GM19240 (cell line): ENCODE results near the gene SLCO3A1.

Experiments
- DNase-seq: peaks from one replicate; pipeline ENCODE4 v3.0.0; 2011; ENCODE audit warnings: low spot score; ENCODE audit not compliant: insufficient read length

SLCO3A1 gene

DNA sequence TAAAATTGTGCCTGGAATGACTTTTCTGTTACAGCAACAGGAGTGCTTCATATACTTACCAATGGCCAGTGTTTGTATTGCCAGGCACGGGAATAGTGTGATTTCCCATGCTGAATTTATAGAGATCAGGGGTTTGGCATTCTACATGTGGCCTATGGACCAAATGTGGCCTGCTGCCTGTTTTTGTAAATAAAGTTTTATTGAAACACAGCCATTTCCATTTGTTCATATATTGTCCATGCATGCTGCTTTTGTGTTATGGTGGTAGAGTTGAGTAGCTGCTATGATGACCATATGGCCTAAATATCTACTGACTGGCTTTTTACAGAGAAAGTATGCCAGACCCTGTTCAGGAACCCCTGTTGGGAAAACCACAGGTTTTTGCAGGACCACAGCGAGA lies 55.6 kb downstream of the SLCO3A1 start:
- no peak for DNase-seq

DNA sequence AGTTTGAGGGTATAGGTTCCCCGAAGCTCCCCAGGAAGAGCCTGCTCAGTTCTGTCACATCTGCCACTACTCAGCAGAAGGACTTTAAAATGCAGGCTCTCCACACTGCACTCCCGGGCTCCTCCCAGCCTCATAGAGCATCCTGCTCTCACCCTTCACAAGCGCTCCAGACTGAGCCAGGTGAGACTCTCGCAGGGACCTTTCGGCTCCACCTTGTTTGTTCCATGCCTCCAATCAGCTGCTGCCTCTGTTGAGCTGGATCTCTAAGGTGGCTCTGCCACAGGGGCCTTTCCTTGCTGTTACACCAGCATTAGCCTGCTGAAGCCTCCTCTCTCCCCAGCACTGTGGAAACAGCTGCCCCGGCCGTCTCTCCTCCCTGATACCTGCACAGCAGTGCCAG lies 56.1 kb downstream of the SLCO3A1 start:
- no peak for DNase-seq

DNA sequence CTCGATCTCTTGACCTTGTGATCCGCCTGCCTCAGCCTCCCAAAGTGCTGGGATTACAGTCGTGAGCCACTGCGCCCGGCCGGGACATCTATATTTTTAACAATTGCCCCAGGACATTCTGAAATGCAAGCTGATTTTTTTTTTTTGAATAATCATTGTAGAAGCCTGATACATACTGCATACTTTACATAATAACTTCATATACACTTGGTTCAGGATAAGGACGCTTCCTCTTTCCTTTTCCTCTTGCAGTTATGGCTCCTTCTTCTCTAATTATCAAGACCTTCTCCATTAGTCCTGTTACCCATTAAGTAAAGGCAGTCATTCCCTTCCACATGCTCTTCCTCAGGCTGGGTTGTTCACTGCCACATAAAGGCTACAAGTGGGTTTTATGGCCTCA lies 58.3 kb downstream of the SLCO3A1 start:
- no peak for DNase-seq

DNA sequence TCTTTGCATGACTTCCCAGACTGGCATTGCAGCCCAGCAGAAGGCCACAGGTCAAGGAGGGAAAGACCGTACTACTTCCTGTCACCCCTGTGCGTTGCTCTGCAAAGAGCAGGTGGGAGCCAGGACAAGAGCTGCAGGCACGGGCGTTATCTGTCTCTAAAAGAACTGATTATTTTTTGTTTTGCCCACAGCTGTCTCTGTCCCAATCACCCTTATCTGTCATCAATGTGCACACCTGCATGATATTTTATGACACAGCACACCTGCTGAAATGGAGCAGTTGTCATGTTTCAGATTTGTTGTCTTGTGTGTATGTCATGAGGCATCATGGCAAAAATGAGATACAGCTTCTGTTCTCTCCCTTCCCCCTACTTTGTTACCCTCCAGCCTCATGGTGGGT lies 58.8 kb downstream of the SLCO3A1 start:
- DNase-seq, result no peak

DNA sequence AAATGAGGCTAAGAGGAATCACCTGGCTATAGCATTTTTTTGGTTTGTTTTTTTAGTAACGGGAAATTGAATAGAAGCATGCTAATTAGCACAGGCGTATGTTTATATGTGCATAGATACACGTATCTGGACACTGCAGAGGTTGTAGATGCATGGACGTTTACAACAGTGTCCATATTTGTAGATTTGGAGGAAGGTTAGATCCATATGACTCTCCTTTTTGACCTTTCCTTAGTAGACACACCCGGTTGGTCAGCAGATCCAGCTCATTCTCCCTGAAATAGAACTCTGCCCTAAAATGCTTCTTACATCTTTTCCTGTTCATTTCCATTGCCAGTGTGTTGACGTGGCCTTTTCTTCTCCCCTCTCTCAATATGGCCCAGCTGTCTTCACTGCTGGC lies 60.1 kb downstream of the SLCO3A1 start:
- no peak for DNase-seq

DNA sequence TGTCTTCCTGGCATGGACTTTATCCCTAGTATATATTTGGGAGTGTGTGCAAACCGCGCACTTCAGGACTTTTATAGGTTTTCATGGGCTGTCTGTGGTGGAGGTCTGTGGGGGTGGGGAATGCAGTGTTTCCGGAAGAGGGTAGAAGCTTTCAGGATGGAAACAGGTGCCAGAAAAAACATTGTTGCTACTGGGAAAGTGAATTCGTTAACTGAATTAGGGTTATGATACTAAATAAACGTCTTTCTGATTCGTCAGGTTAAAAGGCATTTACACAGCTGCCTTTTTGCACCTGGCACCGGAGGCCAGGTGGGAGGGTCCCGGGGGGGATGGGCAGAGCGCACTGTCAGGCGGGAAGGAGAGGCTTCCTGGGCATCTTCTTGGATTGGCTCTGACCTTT lies 62.1 kb downstream of the SLCO3A1 start:
- DNase-seq, result no peak

DNA sequence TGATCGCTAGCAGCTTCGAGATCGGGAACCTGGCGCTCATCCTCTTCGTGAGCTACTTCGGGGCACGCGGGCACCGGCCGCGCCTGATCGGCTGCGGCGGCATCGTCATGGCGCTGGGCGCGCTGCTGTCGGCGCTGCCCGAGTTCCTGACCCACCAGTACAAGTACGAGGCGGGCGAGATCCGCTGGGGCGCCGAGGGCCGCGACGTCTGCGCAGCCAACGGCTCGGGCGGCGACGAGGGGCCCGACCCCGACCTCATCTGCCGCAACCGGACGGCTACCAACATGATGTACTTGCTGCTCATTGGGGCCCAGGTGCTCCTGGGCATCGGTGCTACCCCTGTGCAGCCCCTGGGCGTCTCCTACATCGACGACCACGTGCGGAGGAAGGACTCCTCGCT lies 62.5 kb downstream of the SLCO3A1 start:
- DNase-seq, result no peak

DNA sequence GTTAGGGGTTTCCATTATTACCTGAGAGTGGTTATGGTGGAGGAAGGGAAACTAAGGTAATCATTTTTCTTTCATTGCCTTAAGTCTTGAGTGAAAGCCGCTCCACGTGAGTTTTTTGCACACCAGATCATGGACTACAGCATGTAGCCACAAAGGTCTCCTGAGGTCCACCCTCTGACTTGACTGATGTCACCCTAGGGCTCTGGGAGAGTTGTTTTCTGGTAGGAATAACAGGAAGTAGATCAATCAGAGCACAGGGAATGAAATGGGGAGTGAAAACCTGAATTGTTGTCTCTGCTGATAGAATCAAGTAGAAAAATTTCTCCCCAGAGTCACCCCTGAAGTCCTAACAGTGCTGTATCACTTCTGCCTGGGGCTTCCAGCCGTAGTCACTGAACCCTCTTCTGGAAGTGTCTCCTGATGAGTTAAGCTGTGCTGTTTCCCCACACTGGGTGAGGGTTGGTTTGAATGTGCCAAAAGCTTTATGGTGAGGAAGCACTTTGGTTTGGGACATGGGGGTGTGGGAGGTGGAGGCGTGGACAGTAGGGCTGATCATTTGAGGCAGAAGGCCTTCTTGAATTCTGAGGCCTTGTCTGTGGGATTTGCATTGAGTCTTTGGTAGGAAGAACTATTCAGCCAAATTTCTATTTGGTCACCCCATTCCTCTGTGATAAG lies 64.3 kb downstream of the SLCO3A1 start:
- no peak for DNase-seq

DNA sequence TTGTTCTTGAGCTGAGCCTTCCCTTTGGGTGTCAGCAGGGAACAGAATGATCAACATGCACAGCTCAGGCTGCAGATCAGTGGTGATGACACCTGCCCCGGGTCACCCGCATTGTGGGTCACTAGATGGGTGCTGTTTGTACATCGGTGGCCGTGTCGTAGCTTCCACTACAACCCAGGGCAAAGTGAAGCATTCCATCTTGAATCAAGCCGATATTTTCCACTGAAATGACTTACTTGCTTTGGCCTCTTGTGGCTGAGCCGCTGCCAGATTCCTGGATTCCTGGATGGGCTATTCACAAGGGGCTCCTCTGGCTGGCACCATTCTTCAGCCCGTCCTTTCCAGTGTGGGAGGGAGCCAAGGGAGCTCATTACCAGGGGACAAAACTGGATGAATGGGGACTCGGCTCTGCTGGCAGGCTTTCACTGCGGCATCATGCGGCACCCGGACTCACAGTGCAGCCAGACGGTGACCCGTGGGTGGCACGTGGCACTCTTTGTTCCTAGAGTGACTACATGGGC lies 65.6 kb downstream of the SLCO3A1 start:
- no peak for DNase-seq

DNA sequence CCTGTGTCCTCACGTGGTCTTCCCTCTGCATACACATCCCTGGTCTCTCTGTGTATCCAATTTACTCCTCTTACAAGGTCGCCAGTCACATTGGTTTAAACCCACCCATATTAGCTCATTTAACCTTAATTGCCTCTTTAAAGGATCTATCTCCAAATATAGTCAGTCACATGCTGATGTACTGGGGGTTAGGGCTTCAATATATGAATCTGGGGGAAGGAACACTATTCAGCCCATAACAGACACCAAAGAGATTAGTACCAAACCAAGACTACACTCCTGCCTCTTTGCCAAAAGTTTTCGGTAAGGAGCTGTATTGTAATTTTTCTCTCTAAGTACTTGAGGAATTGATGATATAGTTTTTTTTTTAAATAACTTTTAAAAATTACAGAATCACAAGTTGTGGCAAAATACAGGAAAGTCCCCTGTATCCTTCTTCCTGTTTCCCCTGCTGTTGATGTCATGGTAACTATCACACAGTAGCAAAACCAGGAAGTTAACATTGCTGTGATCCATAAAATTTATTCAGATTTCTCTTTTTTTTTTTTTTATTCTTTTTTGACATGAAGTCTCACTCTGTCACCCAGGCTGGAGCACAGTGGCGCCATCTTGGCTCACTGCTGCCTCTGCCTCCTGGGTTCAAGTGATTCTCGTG lies 67.8 kb downstream of the SLCO3A1 start:
- no peak for DNase-seq

DNA sequence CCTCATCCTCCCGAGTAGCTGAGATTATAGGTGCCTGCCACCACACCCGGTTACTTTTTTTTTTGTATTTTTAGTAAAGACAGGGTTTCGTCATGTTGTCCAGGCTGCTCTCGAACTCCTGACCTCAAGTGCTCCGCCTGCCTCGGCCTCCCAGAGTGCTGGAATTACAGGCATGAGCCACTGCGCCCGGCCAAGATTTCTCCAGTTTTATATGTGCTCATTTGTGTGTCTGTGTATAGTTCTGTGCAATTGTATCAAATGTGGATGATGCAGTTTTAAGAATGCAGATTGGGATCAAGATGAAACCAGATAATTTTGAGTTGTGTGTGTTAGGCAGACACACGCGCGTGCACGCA lies 68.3 kb downstream of the SLCO3A1 start:
- DNase-seq, result no peak

DNA sequence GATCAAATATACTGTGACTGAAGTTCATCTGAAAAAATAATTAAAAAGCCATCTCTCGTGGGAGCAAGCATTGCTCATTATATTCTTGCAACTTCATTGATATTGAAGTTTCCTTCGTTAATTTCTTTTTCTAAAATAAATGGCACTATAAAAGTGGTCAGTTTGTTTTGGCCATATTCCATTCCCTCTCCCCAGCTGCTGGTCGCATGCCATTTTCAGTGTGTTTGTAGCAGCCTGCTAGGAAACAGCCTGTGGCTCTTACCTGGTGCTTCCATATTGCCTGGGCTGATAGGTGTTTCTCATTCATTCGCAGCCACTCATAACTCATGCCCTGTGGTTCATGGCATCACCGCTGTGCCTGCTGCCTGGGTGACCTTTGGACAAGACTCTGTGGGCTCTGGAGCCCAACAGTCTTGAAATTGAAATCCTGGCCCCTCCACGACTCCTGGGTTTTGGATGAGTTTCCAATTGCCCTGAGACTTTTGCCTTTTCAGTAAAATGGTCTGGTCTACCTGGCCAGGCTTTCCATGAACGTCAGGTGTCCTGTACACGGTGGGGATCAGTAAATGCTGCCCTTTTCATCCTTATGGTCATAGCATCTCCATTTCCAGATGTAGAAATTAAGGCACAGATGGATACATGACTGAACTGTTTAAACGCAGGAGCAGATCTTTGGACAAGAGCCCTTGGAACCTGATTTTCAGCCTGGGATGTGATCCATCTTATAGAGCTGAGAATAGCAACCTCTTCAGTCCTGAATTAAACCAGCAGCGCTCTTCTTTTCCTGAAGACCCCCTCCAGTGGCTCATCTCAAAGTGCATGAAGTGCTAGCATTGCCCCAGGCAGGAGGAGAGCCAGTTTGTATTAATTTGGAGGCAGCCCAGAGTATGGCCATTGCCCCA lies 69.4 kb downstream of the SLCO3A1 start:
- DNase-seq, result no peak

DNA sequence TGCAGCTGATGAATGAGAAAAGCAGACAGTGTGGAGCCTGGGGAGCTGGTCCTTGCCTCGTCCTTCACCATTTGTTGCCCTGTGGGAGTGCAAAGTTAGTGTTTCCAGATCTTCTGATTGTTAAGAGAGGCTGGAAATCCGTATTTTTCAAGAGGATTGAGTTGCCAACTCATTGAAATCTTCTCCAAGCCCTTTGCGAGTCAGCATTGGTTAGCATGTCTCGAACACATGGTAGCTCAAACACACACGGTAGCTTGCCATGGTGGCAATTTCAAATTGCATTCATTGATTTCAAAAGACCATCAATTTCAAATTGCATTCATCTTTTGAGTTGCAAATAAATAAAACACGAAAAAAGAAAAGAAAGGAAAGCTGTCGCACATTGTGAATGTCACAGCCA lies 70.7 kb downstream of the SLCO3A1 start:
- no peak for DNase-seq

DNA sequence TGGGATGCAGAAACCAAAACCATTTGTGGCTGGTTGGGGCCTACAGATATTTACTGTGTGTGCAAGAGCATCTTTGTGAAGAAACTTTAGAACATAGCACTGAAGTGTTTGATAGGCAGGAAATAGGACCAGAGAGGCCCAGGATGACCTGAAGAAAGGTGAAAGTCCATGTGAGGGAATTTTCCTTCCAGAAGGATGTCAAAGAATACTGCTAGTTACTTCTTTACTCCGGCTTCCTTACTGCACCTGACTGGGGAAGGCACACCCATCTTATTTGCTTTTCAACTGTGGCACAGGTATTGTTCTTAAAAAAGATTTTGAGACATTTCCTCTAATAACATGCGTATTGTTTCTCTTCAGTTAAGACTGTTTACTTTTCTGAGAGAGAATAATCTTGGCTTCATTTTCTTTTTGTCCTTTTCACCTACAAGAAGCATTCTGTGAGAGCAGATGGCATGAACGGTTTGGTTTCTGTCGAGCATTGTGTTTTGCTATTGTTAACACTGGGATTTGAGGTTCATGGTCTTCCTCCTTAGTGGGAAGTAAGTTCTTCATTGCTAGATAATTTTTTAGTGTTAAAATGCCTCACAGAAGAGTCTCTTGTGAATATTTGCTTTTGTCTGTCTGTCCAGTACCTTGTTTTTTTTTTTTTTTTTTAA lies 71.5 kb downstream of the SLCO3A1 start:
- no peak for DNase-seq

DNA sequence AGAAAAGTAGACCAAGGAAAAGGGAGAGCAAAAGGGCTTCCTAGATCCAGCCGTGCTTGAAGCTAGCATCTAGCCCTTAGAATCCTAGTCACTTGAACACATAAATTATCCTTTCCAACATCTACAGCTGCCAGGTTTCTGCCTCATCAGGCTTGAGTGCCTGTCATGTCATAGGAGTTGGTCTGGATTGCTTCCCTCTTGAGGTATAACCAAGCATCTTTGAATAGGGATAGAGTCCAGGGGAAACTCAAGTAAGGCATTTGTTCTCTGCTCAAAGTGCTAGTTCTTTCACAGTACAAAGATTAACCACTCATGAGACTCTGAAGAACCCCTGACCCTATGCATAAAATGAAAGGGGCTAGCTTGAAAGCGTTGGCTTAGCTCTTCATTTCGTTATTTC lies 72.3 kb downstream of the SLCO3A1 start:
- DNase-seq, result no peak

DNA sequence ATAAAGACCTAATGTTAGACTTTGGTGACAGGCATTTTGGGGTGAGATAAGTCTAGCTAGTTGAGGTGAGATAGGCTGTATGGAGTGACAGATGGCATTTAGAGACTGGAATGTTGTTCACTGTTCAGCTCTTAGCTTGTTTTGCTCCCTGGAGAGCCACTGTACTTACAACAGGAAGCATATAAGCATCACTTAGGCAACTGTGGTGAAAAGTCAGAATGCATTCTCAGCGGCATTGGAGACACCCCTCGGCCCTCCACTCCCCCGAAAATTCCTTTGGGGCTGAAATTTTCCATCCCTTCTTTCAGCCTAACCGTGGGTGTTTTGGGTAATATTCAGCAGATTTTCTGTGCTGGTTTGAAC lies 73.4 kb downstream of the SLCO3A1 start:
- no peak for DNase-seq

DNA sequence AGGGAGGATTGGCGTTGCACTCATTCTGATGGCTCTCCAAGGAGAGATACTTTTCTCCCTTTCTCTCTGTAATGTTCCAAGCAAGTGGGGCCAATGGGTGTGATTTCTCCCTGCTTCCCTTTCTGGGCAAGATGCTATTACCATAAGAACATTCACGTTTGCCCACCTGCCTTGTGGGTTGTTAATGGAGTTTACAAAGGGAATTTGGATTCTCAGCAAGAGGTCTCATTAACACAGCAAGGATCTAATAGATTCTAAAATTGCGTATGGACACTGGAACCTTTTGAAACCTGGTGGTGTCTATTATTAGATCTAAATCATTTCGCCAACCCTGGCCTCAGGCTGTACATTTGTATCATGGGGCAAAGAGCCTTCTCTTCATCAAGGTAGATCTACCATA lies 74.1 kb downstream of the SLCO3A1 start:
- no peak for DNase-seq

DNA sequence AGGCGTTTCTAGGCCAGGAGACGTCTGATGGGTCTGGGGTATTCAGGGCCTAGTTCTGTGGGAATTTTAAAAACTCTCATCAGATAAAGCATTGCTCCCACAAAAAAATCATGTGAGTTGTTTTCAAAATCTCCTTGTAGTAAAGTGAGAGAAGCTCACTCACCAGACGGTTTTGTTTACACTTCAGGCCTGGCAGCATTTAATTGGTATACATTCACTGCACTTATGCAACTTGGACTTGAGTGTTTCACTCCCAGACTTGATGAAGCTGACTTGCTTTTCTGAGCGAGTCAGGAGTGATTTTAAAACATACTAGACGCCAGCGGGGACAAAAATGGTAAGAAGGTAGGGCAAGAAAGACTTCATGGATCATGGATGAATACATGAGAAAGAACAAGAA lies 75.2 kb downstream of the SLCO3A1 start:
- DNase-seq, result no peak

DNA sequence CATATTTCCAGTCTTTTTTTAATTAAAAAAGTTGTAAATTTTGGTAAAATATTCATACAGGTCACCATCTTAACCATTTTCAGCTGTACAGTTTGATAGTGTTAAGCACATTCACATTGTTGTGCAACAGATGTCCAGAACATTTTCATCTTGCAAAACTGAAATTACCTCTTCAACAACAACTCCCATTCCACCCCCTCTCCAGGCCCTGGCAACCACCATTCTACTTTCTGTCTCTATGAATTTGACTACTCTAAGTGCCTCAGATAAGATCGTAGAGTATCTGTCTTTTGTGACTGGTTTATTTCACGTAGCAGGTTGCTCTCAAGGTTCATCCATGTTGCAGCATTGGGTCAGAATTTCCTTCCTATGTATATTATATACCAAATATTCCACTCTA lies 76.0 kb downstream of the SLCO3A1 start:
- no peak for DNase-seq

DNA sequence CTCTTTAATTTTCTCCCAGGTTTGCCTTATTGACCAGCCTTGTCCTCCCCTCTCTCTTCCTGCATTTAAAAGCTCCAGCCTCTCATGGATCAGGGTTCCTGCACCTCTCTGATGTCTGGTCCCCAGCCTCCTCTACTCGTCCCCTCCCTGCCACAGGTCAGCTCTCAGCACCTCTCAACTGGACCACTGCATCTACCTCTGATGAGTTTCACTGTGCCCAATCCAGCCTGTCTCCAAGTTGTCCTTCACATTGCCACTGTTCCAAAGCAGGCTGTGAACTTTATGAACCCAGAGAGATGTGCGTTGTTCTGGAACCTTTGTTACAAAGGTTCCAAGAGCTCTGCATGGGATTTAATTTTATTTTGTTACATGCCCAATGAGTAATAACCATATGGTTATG lies 76.6 kb downstream of the SLCO3A1 start:
- no peak for DNase-seq

DNA sequence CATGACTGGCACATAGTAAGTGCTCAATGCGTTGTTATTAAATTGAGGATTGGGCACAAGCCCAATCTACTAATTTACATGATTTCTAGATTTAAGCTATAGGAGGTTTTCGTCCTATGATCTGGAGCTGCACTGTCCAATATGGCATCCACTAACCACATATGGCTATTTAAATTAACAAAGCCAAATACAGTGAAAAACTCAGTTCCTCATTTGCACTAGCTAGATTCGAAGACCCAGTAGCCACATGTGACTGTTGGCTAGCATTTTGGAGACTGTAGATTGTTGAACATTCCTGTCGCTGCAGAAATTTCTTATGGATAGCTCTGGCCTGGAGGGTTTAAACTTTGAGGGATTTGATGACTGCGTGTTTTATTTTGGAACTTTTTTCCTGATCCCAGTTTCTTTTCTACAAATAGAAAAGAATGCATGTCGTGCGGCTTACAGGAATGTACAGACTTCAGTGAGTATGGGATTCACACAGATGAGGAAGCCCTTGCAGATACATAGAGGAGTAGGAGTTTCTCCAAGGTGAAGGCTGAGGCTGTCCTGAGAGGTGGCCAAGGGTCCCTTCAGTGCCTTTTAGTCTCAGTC lies 82.8 kb downstream of the SLCO3A1 start:
- DNase-seq, result no peak

DNA sequence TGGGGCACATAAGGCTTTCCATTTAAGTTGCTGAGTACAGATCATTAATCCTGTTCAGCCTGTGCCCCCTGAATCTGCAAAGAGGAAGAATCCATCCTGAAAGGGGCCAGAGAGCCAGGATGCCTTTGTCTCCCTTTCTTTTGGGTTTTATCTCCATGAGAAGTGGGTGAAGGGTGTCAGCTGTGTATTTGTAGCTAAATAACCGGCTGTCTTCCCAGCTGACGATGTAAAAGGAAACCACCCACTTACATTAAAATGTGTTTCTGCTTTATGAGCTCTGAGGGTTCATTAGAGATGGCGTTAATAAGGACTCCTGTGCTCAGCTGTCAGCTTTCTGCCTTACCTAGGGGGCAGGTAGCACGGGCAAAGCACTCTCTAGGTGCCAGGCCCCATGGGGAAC lies 83.4 kb downstream of the SLCO3A1 start:
- DNase-seq, result no peak
